Measurements from ENCODE around the gene BEAN1.

The BEAN1 gene

GRCh38 chr16:66430214-66430613, 3.1 kb downstream of the BEAN1 start:
- no peaks in the 10 kb centered on the region for H3K9me3 ChIP-seq (ENCODE audit: control insufficient read depth, low read length)
- peaks cover 57% of the 10 kb centered on the region for H3K27me3 ChIP-seq (ENCODE audit: control insufficient read depth, insufficient read depth, low read length, poor library complexity, severe bottlenecking)
- 76 to 81% methylated on average over 2 to 3 of the region's 3 CpGs for WGBS, 2 experiments

GRCh38 chr16:66431760-66432159, 4.7 kb downstream of the BEAN1 start:
- Histone ChIP-seq H3K27ac (ENCODE audit: insufficient read depth, low read depth, low read length, poor library complexity, severe bottlenecking) (no peak overlapping the region), H3K4me3 (ENCODE audit: insufficient read depth, low read depth, low read length) (no peak overlapping the region), H3K27me3 (ENCODE audit: control insufficient read depth, insufficient read depth, low read length, poor library complexity, severe bottlenecking) (peaks cover 42% of the 10 kb centered on the region), H3K36me3 (ENCODE audit: control insufficient read depth, insufficient read depth, low read length) (no peaks in the 10 kb centered on the region), H3K9me3 (ENCODE audit: control insufficient read depth, low read length) (no peaks in the 10 kb centered on the region), H3K4me1 (ENCODE audit: control insufficient read depth, insufficient read depth, low read length) (peaks cover 7% of the 10 kb centered on the region)
- WGBS, 2 experiments: 90% methylated on average over 8 of the region's 8 CpGs

More at GRCh38 chr16:66430214-66430613, 3.1 kb downstream of the BEAN1 start:
- Histone ChIP-seq H3K36me3 (ENCODE audit: control insufficient read depth, insufficient read depth, low read length) (no peaks in the 10 kb centered on the region), H3K4me1 (ENCODE audit: control insufficient read depth, insufficient read depth, low read length) (peaks cover 11% of the 10 kb centered on the region), H3K27ac (ENCODE audit: insufficient read depth, low read depth, low read length, poor library complexity, severe bottlenecking) (no peak overlapping the region), H3K4me3 (ENCODE audit: insufficient read depth, low read depth, low read length) (no peak overlapping the region)

- Histone ChIP-seq H3K4me3 (ENCODE audit: insufficient read depth, low read depth, low read length) (no peak overlapping the region), H3K27me3 (ENCODE audit: control insufficient read depth, insufficient read depth, low read length, poor library complexity, severe bottlenecking) (peaks cover 37% of the 10 kb centered on the region), H3K4me1 (ENCODE audit: control insufficient read depth, insufficient read depth, low read length) (peaks cover 7% of the 10 kb centered on the region), H3K27ac (ENCODE audit: insufficient read depth, low read depth, low read length, poor library complexity, severe bottlenecking) (no peak overlapping the region), H3K36me3 (ENCODE audit: control insufficient read depth, insufficient read depth, low read length) (no peaks in the 10 kb centered on the region), H3K9me3 (ENCODE audit: control insufficient read depth, low read length) (no peaks in the 10 kb centered on the region)
- 89 to 92% methylated on average over 5 of the region's 5 CpGs for WGBS, 2 experiments
These were observed 5.3 kb downstream of the BEAN1 start for GRCh38 chr16:66432429-66432828.

GRCh38 chr16:66434619-66435430, 7.7 kb downstream of the BEAN1 start:
- Histone ChIP-seq H3K27me3 (ENCODE audit: control insufficient read depth, insufficient read depth, low read length, poor library complexity, severe bottlenecking) (peaks cover 13% of the 10 kb centered on the region), H3K36me3 (ENCODE audit: control insufficient read depth, insufficient read depth, low read length) (no peaks in the 10 kb centered on the region), H3K4me1 (ENCODE audit: control insufficient read depth, insufficient read depth, low read length) (peaks cover 7% of the 10 kb centered on the region), H3K27ac (ENCODE audit: insufficient read depth, low read depth, low read length, poor library complexity, severe bottlenecking) (no peak overlapping the region), H3K4me3 (ENCODE audit: insufficient read depth, low read depth, low read length) (no peak overlapping the region), H3K9me3 (ENCODE audit: control insufficient read depth, low read length) (no peaks in the 10 kb centered on the region)
- whole genome bisulfite sequencing, 2 experiments: 89 to 90% methylated on average over 9 of the region's 9 CpGs

- Histone ChIP-seq H3K9me3 (ENCODE audit: control insufficient read depth, low read length) (no peaks in the 10 kb centered on the region), H3K36me3 (ENCODE audit: control insufficient read depth, insufficient read depth, low read length) (no peaks in the 10 kb centered on the region), H3K27me3 (ENCODE audit: control insufficient read depth, insufficient read depth, low read length, poor library complexity, severe bottlenecking) (peaks cover 4% of the 10 kb centered on the region), H3K4me3 (ENCODE audit: insufficient read depth, low read depth, low read length) (no peak overlapping the region), H3K4me1 (ENCODE audit: control insufficient read depth, insufficient read depth, low read length) (peaks cover 7% of the 10 kb centered on the region), H3K27ac (ENCODE audit: insufficient read depth, low read depth, low read length, poor library complexity, severe bottlenecking) (no peak overlapping the region)
- 94 to 100% methylated on average over 1 of the region's 1 CpG for WGBS, 2 experiments
These were observed 8.8 kb downstream of the BEAN1 start for GRCh38 chr16:66435896-66436295.

GRCh38 chr16:66437391-66437945, 10.4 kb downstream of the BEAN1 start:
- WGBS, 2 experiments: 75 to 76% methylated on average over 15 of the region's 15 CpGs
- Histone ChIP-seq H3K27me3 (ENCODE audit: control insufficient read depth, insufficient read depth, low read length, poor library complexity, severe bottlenecking) (peaks cover 3% of the 10 kb centered on the region), H3K9me3 (ENCODE audit: control insufficient read depth, low read length) (no peaks in the 10 kb centered on the region), H3K27ac (ENCODE audit: insufficient read depth, low read depth, low read length, poor library complexity, severe bottlenecking) (no peak overlapping the region), H3K4me3 (ENCODE audit: insufficient read depth, low read depth, low read length) (no peak overlapping the region), H3K4me1 (ENCODE audit: control insufficient read depth, insufficient read depth, low read length) (peaks cover 7% of the 10 kb centered on the region), H3K36me3 (ENCODE audit: control insufficient read depth, insufficient read depth, low read length) (no peaks in the 10 kb centered on the region)

GRCh38 chr16:66438536-66438935, 11.4 kb downstream of the BEAN1 start:
- Histone ChIP-seq H3K4me3 (ENCODE audit: insufficient read depth, low read depth, low read length) (no peak overlapping the region), H3K9me3 (ENCODE audit: control insufficient read depth, low read length) (no peaks in the 10 kb centered on the region), H3K27ac (ENCODE audit: insufficient read depth, low read depth, low read length, poor library complexity, severe bottlenecking) (no peak overlapping the region), H3K36me3 (ENCODE audit: control insufficient read depth, insufficient read depth, low read length) (no peaks in the 10 kb centered on the region), H3K4me1 (ENCODE audit: control insufficient read depth, insufficient read depth, low read length) (peaks cover 11% of the 10 kb centered on the region), H3K27me3 (ENCODE audit: control insufficient read depth, insufficient read depth, low read length, poor library complexity, severe bottlenecking) (no peaks in the 10 kb centered on the region)
- 92 to 94% methylated on average over 8 of the region's 8 CpGs for WGBS, 2 experiments

GRCh38 chr16:66439051-66439730, 12.1 kb downstream of the BEAN1 start:
- H3K4me1 ChIP-seq (ENCODE audit: control insufficient read depth, insufficient read depth, low read length): peaks cover 10% of the 10 kb centered on the region
- no peaks in the 10 kb centered on the region for H3K9me3 ChIP-seq (ENCODE audit: control insufficient read depth, low read length)
- H3K4me3 ChIP-seq (ENCODE audit: insufficient read depth, low read depth, low read length): no peak overlapping the region
- no peaks in the 10 kb centered on the region for H3K27me3 ChIP-seq (ENCODE audit: control insufficient read depth, insufficient read depth, low read length, poor library complexity, severe bottlenecking)
- WGBS, 2 experiments: 82 to 88% methylated on average over 5 of the region's 5 CpGs
- no peaks in the 10 kb centered on the region for H3K36me3 ChIP-seq (ENCODE audit: control insufficient read depth, insufficient read depth, low read length)
- no peak overlapping the region for H3K27ac ChIP-seq (ENCODE audit: insufficient read depth, low read depth, low read length, poor library complexity, severe bottlenecking)

- Histone ChIP-seq H3K4me3 (ENCODE audit: insufficient read depth, low read depth, low read length) (no peak overlapping the region), H3K4me1 (ENCODE audit: control insufficient read depth, insufficient read depth, low read length) (peaks cover 8% of the 10 kb centered on the region), H3K27ac (ENCODE audit: insufficient read depth, low read depth, low read length, poor library complexity, severe bottlenecking) (no peak overlapping the region), H3K27me3 (ENCODE audit: control insufficient read depth, insufficient read depth, low read length, poor library complexity, severe bottlenecking) (no peaks in the 10 kb centered on the region), H3K9me3 (ENCODE audit: control insufficient read depth, low read length) (no peaks in the 10 kb centered on the region), H3K36me3 (ENCODE audit: control insufficient read depth, insufficient read depth, low read length) (no peaks in the 10 kb centered on the region)
- 91 to 92% methylated on average over 10 of the region's 10 CpGs for WGBS, 2 experiments
These were observed 13.2 kb downstream of the BEAN1 start for GRCh38 chr16:66440271-66440802.

GRCh38 chr16:66440970-66441369, 13.9 kb downstream of the BEAN1 start:
- H3K27me3 ChIP-seq (ENCODE audit: control insufficient read depth, insufficient read depth, low read length, poor library complexity, severe bottlenecking): no peaks in the 10 kb centered on the region
- no peak overlapping the region for H3K4me3 ChIP-seq (ENCODE audit: insufficient read depth, low read depth, low read length)
- H3K9me3 ChIP-seq (ENCODE audit: control insufficient read depth, low read length): no peaks in the 10 kb centered on the region
- 94% methylated on average over 11 of the region's 11 CpGs for WGBS, 2 experiments
- H3K36me3 ChIP-seq (ENCODE audit: control insufficient read depth, insufficient read depth, low read length): no peaks in the 10 kb centered on the region
- H3K27ac ChIP-seq (ENCODE audit: insufficient read depth, low read depth, low read length, poor library complexity, severe bottlenecking): no peak overlapping the region
- peaks cover 8% of the 10 kb centered on the region for H3K4me1 ChIP-seq (ENCODE audit: control insufficient read depth, insufficient read depth, low read length)

All from ectodermal cell (in vitro differentiated cells).